Esophagus squamous epithelium (tissue), 5 donors: Measurements from ENCODE around the gene CDC42BPB. TPM values are rescaled to one million over a fixed set of nuclear protein-coding genes. Genes with fewer than 3 reads are reported as not detected.

Experiments used
- DNase-seq: peaks from one replicate; lab custom pipeline; 2025; lab: John Stamatoyannopoulos, UW
- H3K27ac ChIP-seq, 4 donors: fragments of 200-600 bp; sonication (generic); one replicate each; pipeline ENCODE4 v1.5.1; 2016 to 2019; ENCODE audit warnings: mild to moderate bottlenecking in 1 of 4
- H3K27me3 ChIP-seq, 4 donors: fragments of 200-600 bp; sonication (generic); 1 replicate in 3 of 4; 2 replicates in 1 of 4; pipeline versions ENCODE4 v1.5.1 to v1.6.0; 2017 to 2021; ENCODE audit warnings: antibody characterized with exemption in 1 of 4
- H3K36me3 ChIP-seq, 3 donors: fragments of 200-600 bp; sonication (generic); one replicate each; pipeline ENCODE4 v1.5.1; 2016 to 2019
- H3K4me1 ChIP-seq, 3 donors: fragments of 200-600 bp; sonication (generic); one replicate each; pipeline ENCODE4 v1.5.1; 2017 to 2019
- H3K4me3 ChIP-seq, 4 donors: fragments of 200-600 bp; sonication (generic); 1 replicate in 3 of 4; 2 replicates in 1 of 4; pipeline ENCODE4 v1.5.1; 2016 to 2019; ENCODE audit warnings: mild to moderate bottlenecking in 2 of 4, moderate library complexity in 1 of 4
- H3K9me3 ChIP-seq, 3 donors: fragments of 200-600 bp; sonication (generic); one replicate each; pipeline ENCODE4 v1.5.1; 2016 to 2019
- CTCF ChIP-seq, 6 experiments: fragments of 450-650 bp in 4 of 6; fragments of 200-600 bp in 2 of 6; sonication (generic) in 2 of 6; IDR thresholded peaks; one replicate each; pipeline ENCODE4 v1.5.1; 2016 to 2019; ENCODE audit warnings: antibody characterized with exemption in 6 of 6, mild to moderate bottlenecking in 4 of 6, moderate library complexity in 4 of 6
- POLR2A ChIP-seq, 4 donors: fragments of 450-650 bp; IDR thresholded peaks; one replicate each; pipeline ENCODE4 v1.6.1; 2017; ENCODE audit warnings: antibody characterized with exemption in 4 of 4, mild to moderate bottlenecking in 4 of 4, moderate library complexity in 3 of 4
- WGBS, 2 donors: methylation state at CpG; one replicate each; pipeline ENCODE4 v1.1.5; 2018; 5-methylcytosine and 5-hydroxymethylcytosine counted together
- intact Hi-C: fragments of 100-400 bp; cut with DNase I; formaldehyde crosslinking; loops from one replicate; pipeline ENCODE4 v1.15.0; 2022
- total RNA-seq, 4 donors: library from RNA; depleted of rRNA; stranded (reverse); fragments of >200 nt; gene quantifications; one replicate each; pipeline ENCODE4 v1.1.0, GENCODE V29; 2016
- donor health status: DM: yes; HTN: yes; CAD: no.

CDC42BPB gene
- total RNA-seq, 4 donors from 2014 or later, result 43.7 to 98.2 (median 81.2) TPM

GRCh38 chr14:102984336-102985102, 72.8 kb downstream of the CDC42BPB start:
- Histone ChIP-seq H3K4me3 (no peak overlapping the region), H3K9me3 (peaks cover 0 to 16% (median 10%) of the 10 kb centered on the region in 3 donors), H3K27ac (peak overlapping the region; percentile 75 to 87 (median 80)), H3K4me1 (peaks cover 7 to 38% (median 14%) of the 10 kb centered on the region in 3 donors), H3K36me3 (peaks cover 0 to 95% (median 16%) of the 10 kb centered on the region in 3 donors), H3K27me3 (no peaks in the 10 kb centered on the region)
- WGBS, 2 donors, result 76 to 86% methylated on average over 11 of the region's 19 CpGs
- TF ChIP-seq CTCF (IDR thresholded peaks at IDR 0.05), result no peak
- TF ChIP-seq POLR2A (IDR thresholded peaks at IDR 0.05), result no peak
- intact Hi-C loops, result no loop called here
- DNase-seq, result no peak

- Histone ChIP-seq H3K4me1 (peaks cover 7 to 38% (median 14%) of the 10 kb centered on the region in 3 donors), H3K4me3 (no peak overlapping the region), H3K9me3 (peaks cover 0 to 9% (median 8%) of the 10 kb centered on the region in 3 donors), H3K27me3 (no peaks in the 10 kb centered on the region), H3K27ac (no peak overlapping the region), H3K36me3 (peaks cover 0 to 95% (median 11%) of the 10 kb centered on the region in 3 donors)
- TF ChIP-seq CTCF (IDR thresholded peaks at IDR 0.05), result no peak
- TF ChIP-seq POLR2A (IDR thresholded peaks at IDR 0.05), result no peak
- intact Hi-C loops, result no loop called here
- no peak for DNase-seq
- WGBS, 2 donors, result 93% methylated on average over 14 of the region's 14 CpGs
Observed at GRCh38 chr14:102983496-102983895, 73.9 kb downstream of the CDC42BPB start.

GRCh38 chr14:102982852-102983470, 74.4 kb downstream of the CDC42BPB start:
- no peak for TF ChIP-seq POLR2A (IDR thresholded peaks at IDR 0.05)
- TF ChIP-seq CTCF (IDR thresholded peaks at IDR 0.05), result no peak

GRCh38 chr14:102980409-102980810, 76.9 kb downstream of the CDC42BPB start:
- Histone ChIP-seq H3K27ac (no peak overlapping the region), H3K36me3 (peaks cover 0 to 100% (median 21%) of the 10 kb centered on the region in 3 donors), H3K4me3 (no peak overlapping the region), H3K27me3 (no peaks in the 10 kb centered on the region), H3K4me1 (peaks cover 0 to 15% (median 0%) of the 10 kb centered on the region in 3 donors), H3K9me3 (no peaks in the 10 kb centered on the region)
- DNase-seq, result no peak
- WGBS, 2 donors, result 75 to 82% methylated on average over 8 of the region's 8 CpGs
- TF ChIP-seq POLR2A (IDR thresholded peaks at IDR 0.05) (no peak), CTCF (IDR thresholded peaks at IDR 0.05) (no peak)
- intact Hi-C loops, result no loop called here

More at GRCh38 chr14:102982852-102983470, 74.4 kb downstream of the CDC42BPB start:
- peaks cover 0 to 95% (median 11%) of the 10 kb centered on the region in 3 donors for H3K36me3 ChIP-seq
- no peak for DNase-seq
- H3K4me1 ChIP-seq, result peaks cover 7 to 38% (median 14%) of the 10 kb centered on the region in 3 donors
- no peaks in the 10 kb centered on the region for H3K27me3 ChIP-seq
- H3K4me3 ChIP-seq, result no peak overlapping the region
- no peak overlapping the region for H3K27ac ChIP-seq
- 84 to 86% methylated on average over 15 of the region's 15 CpGs for WGBS, 2 donors
- peaks cover 0 to 4% (median 2%) of the 10 kb centered on the region in 3 donors for H3K9me3 ChIP-seq
- intact Hi-C loops, result no loop called here

- DNase-seq, result no peak
- Histone ChIP-seq H3K27me3 (no peaks in the 10 kb centered on the region), H3K4me3 (no peak overlapping the region), H3K27ac (no peak overlapping the region), H3K36me3 (peaks cover 6 to 100% (median 23%) of the 10 kb centered on the region in 3 donors), H3K4me1 (peaks cover 0 to 5% (median 0%) of the 10 kb centered on the region in 3 donors), H3K9me3 (no peaks in the 10 kb centered on the region)
- TF ChIP-seq CTCF (IDR thresholded peaks at IDR 0.05), result no peak
- TF ChIP-seq POLR2A (IDR thresholded peaks at IDR 0.05), result no peak
- intact Hi-C loops, result no loop called here
- WGBS, 2 donors, result 80 to 91% methylated on average over 5 to 9 of the region's 9 CpGs
Observed at GRCh38 chr14:102979406-102979805, 77.9 kb downstream of the CDC42BPB start.
